NT2/D1 (cell line): ENCODE data around the gene TDRD3.

Experiments
- SUZ12 ChIP-seq: IDR thresholded peaks from 2 replicates; pipeline ENCODE4 v1.6.1; 2011; ENCODE audit not compliant: insufficient read length, insufficient read depth; ENCODE audit errors: extremely low read depth
- YY1 ChIP-seq: IDR thresholded peaks from 2 replicates; pipeline ENCODE4 v1.6.1; 2011; ENCODE audit not compliant: insufficient read length, insufficient read depth
- ZNF274 ChIP-seq: IDR thresholded peaks from 2 replicates; pipeline ENCODE4 v1.6.1; 2011; ENCODE audit warnings: mild to moderate bottlenecking, low read depth, low read length

DNA sequence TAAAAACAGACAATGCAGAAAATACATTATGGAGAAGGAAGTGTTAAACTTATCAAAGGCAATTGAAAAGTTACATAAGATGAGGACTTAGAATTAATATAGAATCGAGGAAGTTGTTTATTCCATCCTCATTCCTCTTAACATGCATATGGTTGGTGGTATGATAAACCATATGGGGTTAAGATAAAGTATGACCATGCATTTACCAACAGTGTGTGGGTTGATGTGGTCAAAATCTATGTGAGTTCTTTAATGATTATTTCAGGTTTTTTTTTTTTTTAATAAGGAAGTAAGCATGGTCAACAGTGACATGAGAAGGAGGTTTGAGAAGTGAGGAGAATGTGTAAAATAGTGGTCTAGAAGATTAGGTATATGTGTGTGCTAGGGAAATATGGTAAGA is 94.5 kb downstream of the TDRD3 start:
- no peak for TF ChIP-seq YY1
- TF ChIP-seq SUZ12: no peak
- no peak for TF ChIP-seq ZNF274
